M059J (cell line): Measurements from ENCODE around the gene CLDN19. TPM values are rescaled to one million over a fixed set of nuclear protein-coding genes. Genes with fewer than 3 reads are reported as not detected.
"Not testable (repeated sequence)": the region's sequence is repeated elsewhere in the genome, so short reads cannot be mapped to it uniquely, and the experiment has no call there.

ENCODE experiments used
- DNase-seq: peaks from one replicate; pipeline ENCODE4 v3.0.0-alpha.2; 2012; ENCODE audit warnings: low read depth
- total RNA-seq: library from RNA; depleted of rRNA; stranded (reverse); fragments of >200 nt; shearing (Covaris generic); gene quantifications from 2 replicates; pipeline ENCODE4 v1.2.3, GENCODE V29; 2014

The CLDN19 gene
- total RNA-seq, 1 experiment from 2014 or later: not detected

- DNase-seq: no peak
Observed at GRCh38 chr1:42738678-42739226, 1.3 kb downstream of the CLDN19 start.

GRCh38 chr1:42737986-42738677, 1.9 kb downstream of the CLDN19 start:
- no peak for DNase-seq

- DNase-seq: no peak
Observed at GRCh38 chr1:42737257-42737656, 2.8 kb downstream of the CLDN19 start.

DNA sequence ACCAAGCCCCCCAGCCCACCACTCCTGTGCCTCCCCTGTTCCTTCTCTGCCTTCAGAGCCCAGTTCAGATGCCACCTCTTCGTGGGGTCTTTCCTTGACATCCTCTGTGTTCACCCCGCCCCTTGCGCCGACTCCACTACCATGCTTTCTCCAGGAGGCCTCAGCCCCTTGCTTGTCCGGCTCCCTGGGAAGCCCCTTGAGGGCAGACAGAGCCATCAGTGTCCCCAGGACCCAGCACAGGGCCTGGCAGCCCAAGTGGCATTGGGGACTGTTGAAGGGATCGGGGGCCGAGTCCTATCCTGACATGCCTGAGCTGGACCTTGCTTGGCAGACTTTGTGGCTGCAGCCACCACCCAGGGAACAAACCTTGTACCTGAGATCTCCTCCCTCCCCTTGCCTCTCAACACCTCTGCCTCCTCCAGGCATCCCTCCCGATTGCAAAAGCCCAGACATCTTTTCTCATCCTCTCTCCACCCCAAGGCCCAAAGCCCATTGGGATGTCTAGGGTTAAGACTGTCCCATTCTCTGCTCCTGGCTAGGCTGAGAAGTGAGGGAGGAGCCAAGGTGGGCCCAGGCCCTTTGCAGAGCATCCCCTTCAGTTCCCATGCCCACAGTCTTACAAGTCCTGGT, 3.4 kb downstream of the CLDN19 start:
- DNase-seq: no peak

DNA sequence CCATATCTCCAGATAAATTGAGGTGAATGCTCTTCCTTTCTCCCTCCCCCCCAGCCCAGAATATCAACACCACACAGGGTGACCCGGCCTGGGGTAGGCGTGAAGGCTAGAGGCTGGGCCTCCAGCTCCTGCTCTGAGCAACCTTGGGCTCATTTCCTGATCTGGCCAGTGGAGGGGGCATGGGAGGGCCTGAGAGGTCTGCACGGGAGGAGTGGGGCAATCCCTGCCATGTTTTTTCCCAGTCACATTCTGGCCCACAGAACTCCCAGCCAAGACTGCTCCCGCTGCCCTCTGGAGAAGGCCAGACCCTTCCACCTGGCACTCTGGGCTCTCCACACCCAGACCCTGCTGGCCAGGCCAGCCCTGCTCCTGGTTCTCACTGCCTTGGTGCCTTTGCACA, 3.9 kb downstream of the CLDN19 start:
- peak; percentile 26 for DNase-seq

DNA sequence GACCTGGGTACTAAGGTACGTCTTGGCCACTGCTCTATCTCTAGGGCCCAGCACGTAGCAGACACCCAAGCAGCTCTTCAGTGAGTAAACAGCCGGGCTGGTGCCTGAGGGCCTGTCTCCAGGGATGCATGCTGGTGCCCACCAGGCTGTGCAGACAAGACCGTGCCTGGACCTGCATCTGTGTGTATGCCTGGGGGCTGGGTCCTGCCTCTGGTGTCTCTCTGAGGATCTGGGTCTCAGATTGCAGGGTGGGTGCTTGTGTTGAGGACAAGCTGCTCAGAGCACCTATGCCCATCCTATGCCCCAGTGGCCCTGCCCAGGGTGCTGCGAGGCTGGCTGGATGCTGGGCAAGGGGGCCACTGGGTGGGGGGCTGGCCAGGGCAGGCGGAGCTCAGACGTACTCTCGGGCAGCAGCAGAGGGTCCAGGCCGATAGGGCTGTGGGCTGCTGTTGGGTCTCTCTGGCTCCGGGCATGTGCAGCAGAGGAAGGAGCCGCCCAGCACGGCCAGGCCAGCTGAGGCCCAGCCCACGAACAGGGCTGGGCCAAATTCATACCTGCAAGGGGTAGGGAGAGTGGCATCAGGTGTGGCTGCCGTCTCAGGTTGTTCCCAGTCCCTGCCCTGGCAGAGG, 4.4 kb downstream of the CLDN19 start:
- no peak for DNase-seq

DNA sequence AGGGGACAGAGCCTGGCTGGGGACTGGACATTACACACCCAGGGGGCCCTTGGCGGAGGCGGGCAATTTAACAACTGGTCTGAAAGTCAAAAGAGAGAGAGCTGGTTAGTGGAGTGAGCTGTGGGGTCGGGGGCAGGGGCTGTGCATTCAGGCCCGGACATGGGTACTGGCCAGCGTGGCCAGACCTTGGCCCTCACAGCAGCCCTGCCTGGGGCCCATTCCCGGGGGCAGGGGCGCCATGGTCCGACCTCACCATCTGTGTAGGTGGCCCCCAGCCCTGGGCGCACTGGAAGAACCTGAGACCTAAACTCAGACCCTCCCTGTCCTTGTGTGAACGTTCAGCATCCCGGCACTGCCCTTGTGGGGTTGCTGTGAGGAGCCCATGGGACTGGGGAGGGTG, 5.0 kb downstream of the CLDN19 start:
- DNase-seq: no peak

DNA sequence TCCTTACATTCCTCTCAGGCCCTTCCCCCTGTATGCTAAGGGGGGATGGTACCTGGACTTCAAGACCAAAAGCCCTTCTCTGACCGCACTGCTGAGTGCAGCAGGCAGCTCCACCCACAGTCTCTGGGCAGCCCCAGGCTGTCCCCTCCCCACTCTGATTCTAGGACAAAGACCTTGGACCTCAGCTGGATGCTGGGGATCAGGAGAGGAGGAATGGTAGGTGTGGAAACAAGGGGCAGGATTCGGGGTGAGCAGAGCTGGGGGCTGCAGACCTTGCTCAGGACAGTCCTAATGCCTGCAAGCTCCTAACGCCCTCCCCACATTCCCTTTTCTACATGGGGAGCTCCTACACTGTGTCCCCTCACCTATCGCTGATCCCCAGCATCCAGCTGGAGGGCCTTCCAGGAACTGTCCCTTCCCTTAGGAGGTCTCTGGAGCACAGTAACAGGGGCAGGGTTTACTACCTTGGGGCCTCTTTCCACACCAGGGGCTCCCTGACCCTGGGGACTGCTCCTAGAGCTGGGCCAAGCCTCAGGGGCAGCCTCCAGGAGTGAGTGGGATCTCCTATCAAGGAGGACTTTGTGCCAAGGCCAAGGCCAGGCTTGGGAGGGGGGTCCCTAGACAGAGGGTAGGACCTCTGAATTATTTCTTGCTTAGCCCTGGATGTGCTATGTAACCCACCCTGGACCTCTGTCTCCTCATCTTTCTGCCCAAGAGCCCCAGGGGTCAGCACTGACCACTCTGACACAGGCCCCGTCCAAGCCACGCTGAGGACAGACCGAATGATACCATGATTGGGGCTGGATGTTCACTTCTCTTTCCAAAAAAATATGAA, 5.6 kb downstream of the CLDN19 start:
- DNase-seq: no peak

GRCh38 chr1:42733415-42734200, 6.4 kb downstream of the CLDN19 start:
- no peak for DNase-seq

DNA sequence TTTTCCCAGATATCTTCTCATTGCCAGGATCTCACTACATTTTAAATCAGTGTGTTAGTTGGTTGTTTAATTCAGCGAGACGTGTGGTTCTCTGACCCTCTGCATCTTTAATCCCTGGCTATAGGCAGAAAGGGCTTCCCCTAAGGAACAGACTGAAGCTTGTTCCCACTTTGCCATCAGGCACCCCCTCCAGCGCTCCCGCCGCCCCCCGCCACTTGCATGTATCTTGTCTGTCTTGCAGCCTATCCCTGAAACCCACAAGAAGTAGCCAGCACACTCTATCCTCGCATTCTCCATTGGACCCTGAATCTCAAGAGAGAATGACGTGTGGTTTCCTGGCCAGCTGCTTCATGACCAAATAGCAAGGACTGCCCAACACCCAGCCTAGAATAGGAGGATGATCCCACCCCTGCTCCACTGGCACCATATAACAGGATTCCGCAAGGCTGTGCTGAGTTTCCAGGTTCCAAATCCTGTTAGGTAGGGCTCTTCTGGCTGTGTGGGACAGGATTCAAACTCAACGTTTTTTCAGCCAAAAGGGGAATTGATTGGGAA, 7.8 kb downstream of the CLDN19 start:
- no peak for DNase-seq

DNA sequence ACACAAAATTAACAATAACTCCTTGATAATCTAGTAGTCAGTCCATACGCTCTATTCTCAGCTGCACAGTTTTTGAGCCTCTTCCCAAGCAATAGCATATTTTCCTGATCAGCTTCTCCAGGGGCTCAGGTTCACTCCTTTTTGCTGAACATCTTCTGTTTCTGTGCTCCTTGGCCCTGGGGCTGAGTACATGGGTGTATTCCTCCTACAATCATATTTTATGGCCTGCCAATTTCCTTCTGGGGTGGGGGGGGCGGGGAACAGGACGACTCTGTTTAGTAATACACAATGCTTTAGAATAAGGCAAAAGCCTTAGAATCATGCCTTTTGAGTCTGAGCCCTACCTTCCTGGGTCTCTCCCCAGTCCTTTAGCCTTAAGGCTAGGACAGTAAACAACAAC, 8.5 kb downstream of the CLDN19 start:
- DNase-seq: no peak

DNA sequence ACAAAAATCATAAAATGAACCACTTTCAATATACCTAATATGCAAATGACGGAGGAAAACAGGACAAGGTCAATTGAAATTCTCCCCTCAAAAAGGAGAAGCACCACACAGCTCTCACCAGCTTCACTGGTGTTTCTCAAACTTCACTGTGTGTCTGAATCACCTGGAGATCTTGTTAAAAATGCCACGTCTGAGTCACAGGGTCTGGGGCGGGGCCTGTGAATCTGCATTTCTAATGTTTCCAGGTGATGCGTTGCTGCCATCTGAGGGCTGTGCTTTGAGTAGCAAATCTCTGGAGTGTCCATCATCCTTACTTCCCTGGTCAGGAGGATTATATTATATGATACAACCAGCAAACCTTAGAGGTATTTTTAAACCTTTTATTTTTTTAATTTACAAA, 9.0 kb downstream of the CLDN19 start:
- peak; percentile 32 for DNase-seq

DNA sequence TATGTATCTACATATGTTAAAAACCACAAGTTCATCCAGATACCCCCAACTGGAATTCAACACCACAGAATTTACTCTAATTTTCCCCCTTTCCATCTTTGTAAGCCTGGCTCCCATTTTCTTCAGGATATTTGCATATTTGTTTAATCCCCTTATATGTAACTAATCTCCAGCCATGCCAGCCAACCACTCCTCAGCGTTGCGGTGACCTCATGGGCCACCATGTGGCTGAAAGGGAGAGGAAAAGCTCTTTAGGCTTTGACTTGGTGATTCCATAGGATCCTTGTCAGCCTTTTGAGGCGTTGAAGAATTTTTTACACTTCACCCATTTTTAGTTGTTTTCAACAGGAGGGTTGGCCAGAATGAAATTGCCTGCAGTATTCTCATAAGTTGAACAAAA, 10.0 kb downstream of the CLDN19 start:
- no peak for DNase-seq

GRCh38 chr1:42725820-42726219, 14.2 kb downstream of the CLDN19 start:
- DNase-seq: not testable (repeated sequence)

GRCh38 chr1:42723511-42723910, 16.5 kb downstream of the CLDN19 start:
- peak; percentile 54 for DNase-seq

GRCh38 chr1:42722403-42722802, 17.6 kb downstream of the CLDN19 start:
- DNase-seq: not testable (repeated sequence)

- no peak for DNase-seq
Observed at GRCh38 chr1:42721926-42722325, 18.1 kb downstream of the CLDN19 start.

- DNase-seq: no peak
Observed at GRCh38 chr1:42720868-42721267, 19.2 kb downstream of the CLDN19 start.

- DNase-seq: not testable (repeated sequence)
Observed at GRCh38 chr1:42714441-42714840, 25.6 kb downstream of the CLDN19 start.

DNA sequence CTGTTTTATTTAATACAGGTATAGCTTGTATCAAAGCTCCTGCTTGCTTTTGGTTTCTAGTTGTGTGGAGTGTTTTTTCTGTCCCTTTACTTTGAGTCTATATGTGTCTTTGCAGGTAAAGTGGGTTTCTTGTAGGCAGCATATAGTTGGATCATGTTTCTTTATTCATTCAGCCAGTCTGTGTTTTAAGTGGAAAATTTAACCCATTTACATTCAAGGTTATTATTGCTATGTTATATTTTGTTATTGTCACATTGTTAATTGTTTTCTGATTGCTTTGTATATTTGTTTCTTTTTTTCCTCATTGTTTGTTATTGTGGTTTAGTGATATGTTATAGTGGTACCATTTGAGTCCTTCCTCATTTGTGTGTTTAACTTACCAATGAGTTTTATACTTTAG, 26.7 kb downstream of the CLDN19 start:
- DNase-seq: no peak

DNA sequence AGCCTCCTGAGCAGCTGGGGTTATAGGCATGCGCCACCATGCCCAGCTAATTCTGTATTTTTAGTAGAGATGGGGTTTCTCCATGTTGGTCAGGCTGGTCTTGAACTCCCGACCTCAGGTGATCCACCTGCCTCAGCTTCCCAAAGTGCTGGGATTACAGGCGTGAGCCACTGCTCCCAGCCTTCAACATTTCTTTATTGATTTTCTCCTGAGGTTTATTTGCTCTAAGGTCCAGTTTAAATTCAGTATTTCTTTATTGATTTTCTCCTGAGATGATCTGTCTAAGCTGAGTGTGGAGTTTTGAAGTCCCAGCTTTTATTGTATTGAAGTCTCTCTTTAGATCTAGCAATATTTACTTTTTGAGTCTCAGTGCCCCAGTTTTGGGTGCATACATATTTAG, 27.2 kb downstream of the CLDN19 start:
- DNase-seq: not testable (repeated sequence)
